ENCODE measurements around the gene METTL27. TPM values are rescaled to one million over a fixed set of nuclear protein-coding genes. Genes with fewer than 3 reads are reported as not detected.

The METTL27 gene
- total and polyA plus RNA-seq, 4 donors: 1.0 to 1.7 (median 1.6) TPM

- Histone ChIP-seq H3K9ac (ENCODE audit: low read depth in 1 of 2, low read length in 2 of 2) (no peak overlapping the region), H3K4me1 (ENCODE audit: control insufficient read depth in 4 of 4, insufficient read depth in 4 of 4, low read length in 3 of 4) (peaks cover 0 to 8% (median 5%) of the 10 kb centered on the region in 4 donors), H3K27ac (ENCODE audit: low read depth in 1 of 2, low read length in 2 of 2) (no peak overlapping the region), H3K9me3 (ENCODE audit: control insufficient read depth in 4 of 4, low read length in 3 of 4) (no peaks in the 10 kb centered on the region), H3K4me3 (ENCODE audit: low read depth in 1 of 3, low read length in 3 of 3) (no peak overlapping the region), H3K36me3 (ENCODE audit: control insufficient read depth in 4 of 4, insufficient read depth in 3 of 4, low read depth in 1 of 4, low read length in 3 of 4) (no peaks in the 10 kb centered on the region), H3K27me3 (ENCODE audit: control insufficient read depth in 4 of 4, insufficient read depth in 4 of 4, low read length in 3 of 4) (no peaks in the 10 kb centered on the region)
- TF ChIP-seq HNF4G (IDR thresholded peaks at IDR 0.05) (no peak), RXRA (IDR thresholded peaks at IDR 0.05) (no peak), EGR1 (IDR thresholded peaks at IDR 0.05; ENCODE audit: low read depth in 2 of 2) (no peak), REST (IDR thresholded peaks at IDR 0.05) (no peak), YY1 (IDR thresholded peaks at IDR 0.05) (no peak)
- DNase-seq (ENCODE audit: low spot score): no peak
- WGBS: 72% methylated on average over 2 of the region's 2 CpGs
These were observed 16.5 kb upstream of the METTL27 start for GRCh38 chr7:73858807-73859206.

GRCh38 chr7:73856941-73857340 lies 14.6 kb upstream of the METTL27 start:
- H3K27ac ChIP-seq (ENCODE audit: low read depth in 1 of 2, low read length in 2 of 2): no peak overlapping the region
- no peaks in the 10 kb centered on the region for H3K27me3 ChIP-seq (ENCODE audit: control insufficient read depth in 4 of 4, insufficient read depth in 4 of 4, low read length in 3 of 4)
- no peaks in the 10 kb centered on the region for H3K9me3 ChIP-seq (ENCODE audit: control insufficient read depth in 4 of 4, low read length in 3 of 4)
- 73% methylated on average over 3 of the region's 3 CpGs for WGBS
- no peaks in the 10 kb centered on the region for H3K36me3 ChIP-seq (ENCODE audit: control insufficient read depth in 4 of 4, insufficient read depth in 3 of 4, low read depth in 1 of 4, low read length in 3 of 4)
- no peak overlapping the region for H3K4me3 ChIP-seq (ENCODE audit: low read depth in 1 of 3, low read length in 3 of 3)
- peaks cover 0 to 8% (median 5%) of the 10 kb centered on the region in 4 donors for H3K4me1 ChIP-seq (ENCODE audit: control insufficient read depth in 4 of 4, insufficient read depth in 4 of 4, low read length in 3 of 4)
- DNase-seq (ENCODE audit: low spot score): no peak
- H3K9ac ChIP-seq (ENCODE audit: low read depth in 1 of 2, low read length in 2 of 2): no peak overlapping the region
- TF ChIP-seq GABPA (IDR thresholded peaks at IDR 0.05 in 1 of 2, conservative IDR thresholded peaks at IDR 0.05 in 1 of 2): no peak
- no peak for TF ChIP-seq JUND (IDR thresholded peaks at IDR 0.05)
- no peak for TF ChIP-seq FOXA1 (IDR thresholded peaks at IDR 0.05)
- no peak for TF ChIP-seq FOXA2 (IDR thresholded peaks at IDR 0.05)
- TF ChIP-seq HNF4G (IDR thresholded peaks at IDR 0.05): no peak
- TF ChIP-seq RXRA (IDR thresholded peaks at IDR 0.05): no peak
- TF ChIP-seq ZBTB33 (IDR thresholded peaks at IDR 0.05): no peak
- TF ChIP-seq TAF1 (conservative IDR thresholded peaks at IDR 0.05): no peak
- TF ChIP-seq REST (IDR thresholded peaks at IDR 0.05): no peak
- no peak for TF ChIP-seq NR2F2 (IDR thresholded peaks at IDR 0.05)
- TF ChIP-seq SP1 (IDR thresholded peaks at IDR 0.05): no peak
- no peak for TF ChIP-seq HNF4A (conservative IDR thresholded peaks at IDR 0.05)

Measured in liver (tissue), 9 donors.